Endothelial cell of hepatic sinusoid (primary cell): ENCODE measurements around the gene NEBL.

Experiments
- in situ Hi-C: cut with HindIII; loops from 2 replicates; pipeline ENCODE4 v1.10.0; 2017; ENCODE audit warnings: low sequenced_read_pairs

NEBL gene

GRCh38 chr10:20908391-20908790 lies 11.3 kb upstream of the NEBL start:
- in situ Hi-C loops, result no loop called here

- in situ Hi-C loops, result no loop called here
Measured at GRCh38 chr10:20903635-20904390, 6.7 kb upstream of the NEBL start.

DNA sequence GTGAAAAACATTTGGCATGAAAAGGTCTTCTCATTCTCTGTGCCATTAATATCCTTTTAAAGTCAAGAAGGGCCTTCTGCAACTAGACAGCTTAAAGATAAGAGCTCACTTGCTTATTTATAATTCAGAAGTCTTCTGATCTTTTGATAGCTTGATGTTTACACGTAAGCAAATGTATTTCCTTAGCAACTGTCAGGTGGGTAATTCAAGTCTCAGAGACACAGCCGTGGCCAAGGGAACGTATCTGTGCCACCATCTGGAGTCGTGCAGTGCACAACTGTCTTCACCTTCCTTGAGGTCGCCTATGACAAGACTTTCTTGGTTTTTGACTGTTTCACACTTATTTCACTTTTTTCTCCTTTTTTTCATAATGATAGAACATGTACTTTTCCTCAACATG lies 4.0 kb upstream of the NEBL start:
- in situ Hi-C loops, result no loop called here

- in situ Hi-C loops, result no loop called here
Measured at GRCh38 chr10:20898866-20899535, 1.9 kb upstream of the NEBL start.

- in situ Hi-C loops, result no loop called here
Measured at GRCh38 chr10:20893297-20893696, 3.8 kb downstream of the NEBL start.

- in situ Hi-C loops, result no loop called here
Measured at GRCh38 chr10:20892796-20893195, 4.3 kb downstream of the NEBL start.

DNA sequence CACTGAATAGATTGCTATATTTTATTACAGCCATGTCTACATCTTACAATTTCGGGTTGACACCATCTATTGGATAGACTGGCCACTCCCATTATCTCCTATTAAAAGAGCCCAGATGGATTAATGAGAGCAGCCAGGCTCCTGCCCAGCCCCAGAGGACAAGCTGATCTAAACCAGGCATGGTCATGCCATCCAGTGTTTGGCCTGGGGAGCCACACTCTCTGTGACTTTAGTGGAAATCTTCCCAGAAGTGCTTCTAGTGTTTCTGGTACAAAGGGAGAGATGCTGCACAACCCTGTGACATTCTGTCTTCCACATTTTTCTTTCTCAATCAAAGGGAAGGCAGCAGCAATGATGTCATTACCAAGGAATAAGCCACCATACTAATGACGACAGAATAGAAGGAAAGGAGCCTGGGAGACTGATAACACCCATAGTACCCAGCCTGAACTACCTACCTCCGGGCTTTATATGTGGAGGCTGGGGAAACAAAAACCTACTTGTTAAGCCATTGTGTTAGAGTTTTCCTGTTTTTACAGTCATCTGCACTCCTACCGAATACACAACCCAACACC lies 5.0 kb downstream of the NEBL start:
- in situ Hi-C loops, result no loop called here

DNA sequence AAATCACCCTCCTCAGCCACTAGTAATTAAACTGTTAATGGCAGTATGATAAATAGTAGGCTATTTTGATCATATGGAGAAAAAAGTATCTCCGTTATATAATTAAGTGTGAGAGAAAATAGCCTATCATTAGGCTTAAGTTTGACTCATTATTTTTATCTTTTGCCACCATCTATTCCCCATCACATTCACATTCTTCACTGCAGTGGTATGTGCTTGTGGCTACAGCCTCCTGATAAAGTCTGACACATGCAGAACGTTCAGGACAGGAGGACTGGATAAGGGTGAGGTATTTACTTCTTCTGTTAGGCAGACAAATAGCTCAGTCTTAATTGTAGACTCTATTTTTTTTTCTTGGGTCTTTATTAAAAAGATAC lies 5.8 kb downstream of the NEBL start:
- in situ Hi-C loops, result no loop called here

DNA sequence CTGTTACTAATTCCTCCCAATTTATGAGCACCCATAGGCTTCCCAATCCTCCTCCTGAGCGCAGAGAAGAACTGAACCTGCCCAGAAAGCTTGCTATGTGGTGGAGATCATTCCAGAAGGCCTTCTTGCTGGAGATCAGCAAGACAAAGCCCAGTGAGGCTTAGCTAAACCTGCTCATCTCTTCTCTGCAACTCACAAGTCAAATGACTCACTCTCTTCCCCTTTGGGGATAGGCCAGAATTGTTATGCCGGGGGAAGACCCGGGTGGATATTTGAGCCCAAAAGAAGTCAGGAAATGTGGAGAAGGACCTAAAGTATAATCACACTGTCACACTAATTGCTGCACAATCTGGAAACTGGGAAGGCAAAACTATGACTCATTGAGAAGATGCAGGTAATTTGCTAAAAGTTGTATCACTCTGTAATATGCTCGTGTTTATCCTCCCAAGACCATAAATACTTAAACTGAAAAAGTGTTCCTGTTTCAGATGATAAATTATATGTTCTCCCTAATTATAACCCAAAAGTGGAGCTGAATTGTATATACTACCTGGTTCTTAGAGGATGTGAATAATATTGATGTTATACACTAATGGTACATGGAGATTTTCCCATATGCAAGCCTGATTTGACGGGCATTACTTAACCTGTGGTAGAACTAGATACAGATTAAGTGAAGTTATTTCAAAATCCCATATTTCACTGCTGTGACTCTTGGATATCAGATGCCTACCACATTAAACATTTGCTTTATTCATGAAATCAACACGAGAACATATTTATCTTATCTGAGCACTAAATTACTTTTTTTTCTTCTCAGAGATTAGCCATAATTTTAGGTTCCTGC lies 6.4 kb downstream of the NEBL start:
- in situ Hi-C loops, result no loop called here

DNA sequence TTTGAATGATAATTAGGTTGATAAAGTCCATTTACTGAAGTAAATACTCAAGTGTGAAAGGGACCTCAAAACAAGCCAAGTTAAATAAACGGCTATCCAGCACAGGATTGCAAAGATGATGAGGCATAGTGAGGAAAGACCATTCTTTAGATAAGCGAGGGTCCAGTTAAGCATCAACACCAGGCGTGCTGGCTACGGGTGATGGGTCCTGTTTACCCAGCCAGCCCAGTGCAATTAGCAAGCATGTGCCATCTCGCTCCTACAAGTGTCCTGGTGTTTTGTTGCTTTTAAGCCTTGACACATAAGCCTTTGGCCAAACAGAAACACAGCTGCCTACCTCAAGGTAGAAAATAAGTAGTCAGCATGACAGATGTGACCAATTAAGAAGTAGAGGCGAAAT lies 7.1 kb downstream of the NEBL start:
- in situ Hi-C loops, result no loop called here

DNA sequence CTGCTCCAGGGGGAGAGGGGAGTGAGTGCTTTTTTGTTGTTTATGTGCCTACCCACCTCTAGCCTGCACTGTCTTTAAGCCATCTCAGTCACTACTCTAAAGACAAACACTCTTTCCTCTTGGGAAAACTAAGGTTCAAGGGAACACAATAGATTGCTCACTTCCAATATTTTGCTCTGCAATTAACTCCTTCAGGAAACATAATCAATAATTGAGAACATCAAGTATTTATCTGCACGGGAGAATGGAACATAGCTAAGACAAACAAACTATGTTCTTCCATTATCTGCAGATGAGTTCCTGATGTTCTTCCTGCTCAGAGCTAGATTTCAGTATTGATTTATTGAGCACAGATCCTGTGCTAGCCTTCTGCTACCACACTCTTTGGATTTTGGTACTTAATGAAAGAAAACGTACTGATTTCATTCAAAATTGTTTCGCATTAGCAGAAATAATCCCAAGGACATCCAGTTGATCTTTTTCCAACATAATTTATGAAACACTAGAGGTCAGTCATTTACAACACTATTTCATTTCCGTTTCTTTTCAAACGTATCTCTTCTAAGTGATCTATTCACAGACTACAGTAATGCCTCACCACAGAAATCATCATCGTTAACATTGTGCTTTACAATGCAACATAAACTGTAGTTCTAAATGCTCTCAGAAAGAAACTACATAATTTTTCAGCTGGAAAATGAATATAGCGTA lies 8.3 kb downstream of the NEBL start:
- in situ Hi-C loops, result no loop called here

DNA sequence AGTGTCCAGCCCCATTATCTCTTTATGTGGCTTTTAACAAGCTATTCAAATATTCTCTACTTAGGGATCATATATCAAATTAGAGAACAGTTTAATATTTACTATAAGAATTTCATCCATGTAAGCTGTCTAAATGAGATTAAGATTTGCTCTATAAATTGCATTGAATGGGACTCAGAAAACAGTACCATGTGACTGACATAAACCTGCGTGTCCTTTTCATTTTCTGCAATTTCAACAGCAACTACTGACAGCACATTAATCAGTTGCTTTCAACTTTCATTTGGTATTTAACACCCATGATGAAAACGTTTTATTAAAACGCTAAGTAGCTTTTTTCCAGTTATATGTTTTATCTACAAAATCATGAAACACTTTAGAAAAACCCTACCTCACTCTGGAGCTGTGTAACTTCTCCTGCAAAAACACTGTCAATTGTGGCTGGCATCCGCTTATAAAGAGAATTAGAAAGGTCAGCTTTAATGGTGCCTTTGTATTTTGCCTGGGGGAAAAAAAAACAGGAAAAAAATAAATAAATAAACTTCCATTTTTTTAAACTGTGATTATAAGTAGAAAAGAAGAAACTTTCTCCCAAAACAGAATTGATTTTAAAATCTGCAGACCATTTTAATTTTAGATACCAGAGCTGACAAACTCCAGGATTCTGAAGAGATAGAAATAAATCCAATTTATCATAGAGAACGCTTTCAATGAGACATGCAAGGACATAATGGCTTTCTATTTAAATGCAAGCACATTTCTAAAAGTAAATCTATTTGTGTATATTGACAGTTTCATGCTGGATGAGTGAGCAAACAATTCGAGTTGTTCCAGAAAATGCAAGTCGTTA lies 9.2 kb downstream of the NEBL start:
- in situ Hi-C loops, result no loop called here

DNA sequence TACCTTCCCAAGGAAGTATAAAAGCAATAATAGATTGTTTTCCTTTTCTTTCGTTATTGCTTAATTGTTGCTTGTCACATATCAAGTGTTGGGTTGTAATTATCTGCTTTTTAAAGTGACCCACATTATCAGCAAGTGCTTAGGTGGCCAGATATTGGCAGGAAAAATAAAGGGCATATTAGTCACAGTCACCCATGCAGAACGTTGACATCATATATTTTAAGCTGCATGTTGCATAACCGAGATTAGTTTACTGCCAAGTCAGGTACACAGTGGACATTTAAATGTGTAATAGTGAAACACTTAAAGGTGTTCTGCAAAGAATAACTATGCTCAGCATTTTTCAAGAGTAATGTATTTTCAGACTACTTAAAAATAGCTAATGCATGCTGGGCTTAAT lies 11.4 kb downstream of the NEBL start:
- in situ Hi-C loops, result no loop called here

DNA sequence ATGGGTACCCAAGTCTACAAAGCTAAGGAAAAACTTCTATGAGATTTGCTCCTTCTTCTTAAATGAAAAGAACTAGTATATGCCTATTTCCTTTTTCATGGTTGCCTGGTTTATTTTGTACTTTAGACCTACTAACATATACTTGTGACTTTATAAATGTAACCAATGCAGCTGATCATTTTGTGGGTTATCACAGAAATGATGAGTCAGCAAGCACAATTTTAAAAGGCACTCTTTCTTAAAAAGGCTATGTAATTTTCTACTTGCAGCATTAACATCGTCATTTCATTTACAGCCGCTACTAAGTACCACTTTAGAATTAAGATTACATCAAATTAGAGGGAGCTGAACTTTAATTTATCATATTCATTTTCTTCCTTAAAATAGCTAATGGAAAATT lies 13.6 kb downstream of the NEBL start:
- in situ Hi-C loops, result no loop called here

DNA sequence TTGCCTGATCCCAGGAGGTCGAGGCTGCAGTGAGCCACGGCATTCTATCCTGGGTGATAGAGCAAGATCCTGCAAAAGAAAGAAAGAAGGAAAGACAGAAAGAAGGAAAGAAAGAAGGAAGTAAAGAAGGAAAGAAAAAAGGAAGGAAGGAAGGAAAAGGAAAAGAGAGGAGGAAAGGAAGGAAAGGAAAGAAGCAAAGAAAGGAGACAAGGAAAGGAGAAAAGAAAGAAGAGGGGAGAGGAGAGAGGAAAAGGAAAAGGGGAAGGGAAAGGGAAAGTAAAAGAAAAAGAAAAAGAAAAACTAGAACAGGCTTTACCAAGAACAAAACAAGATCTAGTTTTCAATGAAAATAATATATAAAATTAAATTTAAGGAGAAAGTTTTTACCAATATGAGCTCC lies 15.0 kb downstream of the NEBL start:
- in situ Hi-C loops, result no loop called here

DNA sequence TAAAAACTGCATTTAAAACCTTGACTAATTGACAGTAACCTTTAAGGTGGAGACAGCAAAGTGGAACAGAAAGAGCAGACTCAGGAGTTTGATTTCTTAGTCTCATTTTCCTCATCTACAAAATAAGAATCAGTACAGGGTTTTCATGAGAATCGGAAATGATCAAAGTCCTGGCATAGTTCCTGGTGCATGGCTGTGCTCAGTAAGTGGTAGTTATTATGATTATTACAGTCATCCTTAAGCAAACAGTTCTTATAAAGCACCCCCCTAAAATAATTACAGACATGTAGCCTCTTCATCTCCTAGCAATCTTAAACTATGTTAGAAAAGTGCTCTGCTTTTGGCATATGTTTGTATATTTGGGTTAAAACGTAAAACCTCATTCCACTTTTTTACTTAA lies 18.0 kb downstream of the NEBL start:
- in situ Hi-C loops, result no loop called here

DNA sequence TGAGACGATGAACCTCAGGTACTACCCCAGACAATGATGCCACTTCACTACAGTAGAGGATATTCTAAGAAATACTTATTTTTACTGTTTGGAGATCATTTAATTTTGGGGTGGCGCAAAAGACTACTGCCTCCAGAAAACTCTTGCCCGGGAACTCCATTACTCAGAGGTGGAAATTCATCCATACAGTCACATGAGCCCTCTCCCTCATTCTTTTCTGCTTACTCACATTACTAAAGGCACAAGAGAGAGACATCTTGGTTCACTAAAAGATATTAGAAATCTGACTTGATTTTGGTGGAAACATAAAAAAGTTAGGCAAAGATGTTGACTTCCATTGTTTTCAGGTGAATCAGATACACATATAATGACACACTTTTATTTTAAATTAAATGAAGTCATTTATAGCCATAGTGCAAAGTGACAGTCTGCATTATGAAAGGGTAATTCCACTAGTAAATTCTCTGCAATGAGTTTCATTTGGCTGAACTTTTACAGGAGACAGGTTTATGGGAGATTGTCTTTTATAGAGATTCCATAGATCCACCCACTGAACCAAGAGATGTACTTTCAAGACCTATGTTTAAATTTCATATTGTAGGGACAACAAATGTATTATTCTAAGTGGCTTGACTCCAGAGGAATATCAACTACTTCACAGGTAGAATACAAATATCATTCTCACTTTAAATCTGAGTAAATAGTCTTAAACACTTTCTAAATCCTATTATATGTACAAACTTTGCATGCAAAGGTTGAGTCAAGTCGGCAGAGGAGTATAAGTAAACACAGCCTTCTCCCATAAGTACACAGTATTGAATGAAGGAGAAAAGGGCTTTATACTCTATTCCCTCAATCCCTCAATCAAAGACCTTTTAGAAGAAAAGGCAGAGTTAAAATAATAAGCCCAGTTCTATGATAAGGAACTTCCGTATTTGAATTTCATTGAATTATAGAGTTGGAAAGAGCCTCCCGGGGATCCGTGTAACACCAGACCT lies 18.8 kb downstream of the NEBL start:
- in situ Hi-C loops, result no loop called here

GRCh38 chr10:20877554-20877953 lies 19.6 kb downstream of the NEBL start:
- in situ Hi-C loops, result no loop called here

DNA sequence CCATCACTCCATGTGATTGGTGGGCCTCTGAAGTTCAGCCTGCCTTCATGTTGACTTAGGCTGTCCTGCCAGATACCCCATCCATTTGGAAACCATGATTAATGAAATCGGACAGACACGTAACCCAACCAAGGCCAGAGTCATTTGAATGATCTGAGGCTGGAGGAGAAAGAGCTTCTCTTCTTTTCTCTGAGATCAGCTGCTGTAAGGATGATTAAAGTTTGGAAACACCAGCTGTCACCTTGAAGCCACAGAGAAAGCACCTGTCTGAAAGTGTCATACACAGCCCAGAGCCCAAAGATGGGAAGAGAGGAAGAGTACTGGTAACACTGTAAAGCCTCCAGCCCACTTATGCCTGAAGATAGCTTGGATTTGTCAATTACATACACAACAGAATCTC lies 22.9 kb downstream of the NEBL start:
- in situ Hi-C loops, result no loop called here
